ENCODE results near the gene TBC1D21.
A peak's percentile ranks its signal among the peaks of the same experiment; 100 is the strongest.

TBC1D21 gene

GRCh38 chr15:73889053-73889761 is 15.8 kb downstream of the TBC1D21 start:
- DNase-seq (ENCODE audit: low spot score) = no peak

DNA sequence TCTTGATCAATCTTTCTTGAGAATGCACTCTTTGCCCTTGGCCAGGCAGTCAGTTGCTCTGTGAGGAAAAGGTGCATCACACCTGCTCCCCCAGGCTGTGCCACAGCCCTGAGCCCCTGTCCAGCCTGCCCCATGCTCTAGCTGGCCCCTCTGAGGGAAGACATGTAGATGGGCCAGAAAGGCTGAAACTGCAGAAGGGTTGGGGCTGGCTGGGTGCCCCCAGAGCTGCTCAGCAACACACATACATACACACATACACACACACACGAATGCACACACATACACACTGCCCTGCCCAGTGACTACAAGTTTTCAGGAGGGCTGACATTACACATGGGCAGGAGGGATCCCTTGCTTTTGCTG is 16.4 kb downstream of the TBC1D21 start:
- DNase-seq (ENCODE audit: low spot score) = no peak

- no peak for DNase-seq (ENCODE audit: low spot score)
Measured at GRCh38 chr15:73891328-73892315, 18.3 kb downstream of the TBC1D21 start.

GRCh38 chr15:73892446-73893226 is 19.3 kb downstream of the TBC1D21 start:
- no peak for DNase-seq (ENCODE audit: low spot score)

GRCh38 chr15:73894133-73894814 is 20.9 kb downstream of the TBC1D21 start:
- no peak for DNase-seq (ENCODE audit: low spot score)

GRCh38 chr15:73897441-73898261 is 24.3 kb downstream of the TBC1D21 start:
- peak; percentile 36 for DNase-seq (ENCODE audit: low spot score)

DNA sequence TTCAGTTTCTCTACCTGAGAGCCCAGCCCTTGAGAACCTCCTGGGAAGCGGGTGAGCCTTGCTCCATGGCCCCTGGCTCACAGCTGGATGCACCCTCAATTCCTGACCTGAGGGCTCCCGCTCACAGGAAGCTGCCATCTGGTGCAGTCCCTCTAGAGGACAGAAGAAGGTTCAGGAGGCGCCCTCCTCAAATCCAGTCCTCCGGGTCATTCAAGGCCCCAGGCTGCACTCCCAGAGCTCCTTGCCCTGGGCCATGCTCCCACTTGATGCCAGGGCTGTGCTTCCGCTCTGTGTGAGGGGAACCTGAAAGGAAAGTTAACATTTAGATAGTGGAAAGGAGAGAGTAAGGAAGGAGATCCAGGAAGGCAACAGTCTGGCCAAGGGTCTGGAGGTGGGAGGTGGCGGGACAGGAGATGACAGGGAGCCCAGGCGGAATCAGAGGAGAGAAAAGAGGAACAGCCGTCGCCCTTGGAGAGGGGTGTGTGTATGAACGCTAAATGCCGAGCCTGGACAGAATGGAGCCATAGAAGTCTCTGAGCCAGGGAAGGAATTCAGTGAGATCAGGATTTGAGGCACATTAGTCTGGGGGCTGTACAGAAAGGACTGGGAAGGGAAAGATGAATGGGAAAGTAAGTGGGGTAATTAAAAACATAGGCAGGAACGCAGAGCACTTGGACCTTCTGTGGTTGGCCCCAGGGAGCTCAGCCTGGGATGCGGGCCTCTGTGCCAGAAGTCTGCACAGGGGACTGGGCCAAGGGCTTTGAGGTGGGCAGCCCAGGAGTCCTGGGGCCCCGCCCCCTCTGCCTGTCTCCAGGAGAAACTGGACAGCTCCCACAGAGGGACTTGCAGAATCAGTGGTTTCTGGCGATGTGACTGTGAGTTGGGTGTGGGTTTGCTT is 26.1 kb downstream of the TBC1D21 start:
- DNase-seq (ENCODE audit: low spot score) = no peak

- DNase-seq (ENCODE audit: low spot score) = no peak
Measured at GRCh38 chr15:73900095-73900712, 26.8 kb downstream of the TBC1D21 start.

DNA sequence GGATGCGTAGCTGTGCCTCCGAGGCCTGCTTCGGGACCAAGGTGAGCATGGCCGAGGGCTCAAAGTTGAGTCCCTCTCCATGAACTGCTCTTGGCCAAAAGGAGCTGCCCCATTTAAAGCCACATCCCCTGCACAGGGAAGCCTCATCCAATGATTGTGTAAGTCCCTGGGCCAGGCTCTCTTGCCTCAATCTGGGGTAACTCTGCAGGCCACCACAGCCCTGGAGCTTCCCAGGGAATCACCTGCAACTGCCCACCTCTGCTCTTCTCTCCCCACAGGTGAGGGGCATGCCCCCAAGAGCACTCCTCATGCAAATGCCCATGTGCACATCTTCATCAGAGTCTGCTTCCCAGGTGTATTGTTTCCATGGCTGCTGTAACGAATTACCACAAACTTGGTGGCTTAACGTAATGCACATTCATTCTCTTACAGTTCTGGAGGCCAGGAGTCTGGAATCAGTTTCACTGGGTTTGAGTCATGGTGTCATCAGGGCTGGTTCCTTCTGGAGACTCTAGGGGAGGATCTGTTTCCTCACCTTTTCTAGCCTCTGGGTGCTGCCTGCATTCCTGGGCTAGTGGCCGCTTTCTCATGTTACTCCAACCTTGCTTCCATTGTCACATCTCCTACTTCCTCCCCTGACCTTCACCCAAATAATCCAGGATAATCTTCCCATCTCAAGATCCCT is 27.9 kb downstream of the TBC1D21 start:
- DNase-seq (ENCODE audit: low spot score) = no peak

GRCh38 chr15:73902121-73903020 is 29.0 kb downstream of the TBC1D21 start:
- no peak for DNase-seq (ENCODE audit: low spot score)

- DNase-seq (ENCODE audit: low spot score) = no peak
Measured at GRCh38 chr15:73904026-73904815, 30.9 kb downstream of the TBC1D21 start.

DNA sequence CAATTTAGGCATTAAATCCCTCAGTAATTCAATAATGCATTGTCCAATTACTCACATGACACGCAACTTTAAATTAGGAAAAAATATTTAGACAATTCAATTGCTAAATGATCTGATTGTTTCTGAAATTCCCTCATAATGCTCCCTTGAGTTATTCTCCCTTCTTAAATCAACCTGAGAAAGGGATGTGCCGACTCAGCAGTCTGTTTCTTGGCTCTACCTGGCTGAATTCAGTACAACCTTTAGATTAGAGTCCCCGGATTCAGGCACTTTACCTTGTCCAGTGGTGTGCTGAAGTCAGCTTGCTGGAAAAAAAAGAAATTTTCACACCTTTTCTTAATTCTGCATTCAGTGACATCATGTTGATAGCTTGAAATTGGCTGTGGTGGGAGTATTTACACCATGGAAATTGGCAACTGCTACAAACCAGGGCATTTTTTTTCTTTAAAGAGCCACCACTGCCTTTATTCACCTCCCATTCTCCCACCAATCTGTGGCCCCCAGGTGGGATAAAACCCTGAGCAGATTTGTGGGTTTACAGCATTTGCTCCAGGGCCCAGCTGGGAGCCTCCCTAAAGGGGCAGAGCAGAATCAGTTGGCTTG is 32.0 kb downstream of the TBC1D21 start:
- DNase-seq (ENCODE audit: low spot score) = no peak

- DNase-seq (ENCODE audit: low spot score) = no peak
Measured at GRCh38 chr15:73906346-73907034, 33.1 kb downstream of the TBC1D21 start.

DNA sequence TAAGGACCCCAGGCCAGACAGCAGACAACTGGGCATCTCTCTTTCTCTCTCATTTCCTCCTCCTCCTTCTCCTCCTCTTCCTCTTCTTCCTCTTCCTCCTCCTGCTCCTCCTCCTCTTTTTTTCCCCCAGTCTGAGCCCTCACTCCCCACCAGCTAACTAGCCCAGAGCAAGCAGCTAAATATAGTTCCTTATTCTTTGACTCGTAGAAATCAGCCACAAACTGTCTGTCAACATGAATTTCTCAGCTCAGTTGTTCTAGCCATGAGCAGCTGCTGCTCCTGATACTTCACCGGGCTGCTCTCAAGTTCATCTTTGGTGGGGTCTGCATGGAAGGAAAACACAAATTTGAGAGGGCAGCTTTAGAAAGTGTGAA is 33.7 kb downstream of the TBC1D21 start:
- DNase-seq (ENCODE audit: low spot score) = no peak

GRCh38 chr15:73908030-73908821 is 34.9 kb downstream of the TBC1D21 start:
- DNase-seq (ENCODE audit: low spot score) = peak; percentile 52

All from kidney capillary endothelial cell (primary cell).